CMK (cell line): ENCODE data around the gene BHLHE23.
"Not testable (repeated sequence)": the region's sequence is repeated elsewhere in the genome, so short reads cannot be mapped to it uniquely, and the experiment has no call there.

Source experiments
- DNase-seq: peaks from one replicate; pipeline ENCODE4 v3.0.0-alpha.2; 2010; ENCODE audit warnings: low read depth

BHLHE23 gene

GRCh38 chr20:63043348-63044203 lies 36.8 kb upstream of the BHLHE23 start:
- DNase-seq: no peak

GRCh38 chr20:63042448-63043071 lies 35.8 kb upstream of the BHLHE23 start:
- DNase-seq: no peak

GRCh38 chr20:63041776-63042175 lies 35.0 kb upstream of the BHLHE23 start:
- DNase-seq: no peak

GRCh38 chr20:63037669-63038268 lies 31.0 kb upstream of the BHLHE23 start:
- no peak for DNase-seq

- no peak for DNase-seq
Measured at GRCh38 chr20:63036291-63036690, 29.5 kb upstream of the BHLHE23 start.

GRCh38 chr20:63035603-63036185 lies 28.9 kb upstream of the BHLHE23 start:
- no peak for DNase-seq

GRCh38 chr20:63034710-63035602 lies 28.2 kb upstream of the BHLHE23 start:
- not testable (repeated sequence) for DNase-seq

GRCh38 chr20:63033794-63034709 lies 27.3 kb upstream of the BHLHE23 start:
- DNase-seq: no peak

GRCh38 chr20:63032861-63033793 lies 26.4 kb upstream of the BHLHE23 start:
- DNase-seq: no peak

- no peak for DNase-seq
Measured at GRCh38 chr20:63032026-63032800, 25.4 kb upstream of the BHLHE23 start.

GRCh38 chr20:63031251-63032014 lies 24.7 kb upstream of the BHLHE23 start:
- no peak for DNase-seq

GRCh38 chr20:63029358-63030121 lies 22.8 kb upstream of the BHLHE23 start:
- no peak for DNase-seq

- no peak for DNase-seq
Measured at GRCh38 chr20:63028461-63028921, 21.7 kb upstream of the BHLHE23 start.

- no peak for DNase-seq
Measured at GRCh38 chr20:63027922-63028389, 21.2 kb upstream of the BHLHE23 start.

GRCh38 chr20:63027221-63027921 lies 20.6 kb upstream of the BHLHE23 start:
- no peak for DNase-seq

GRCh38 chr20:63026582-63027165 lies 19.9 kb upstream of the BHLHE23 start:
- DNase-seq: no peak
